CD4-positive, alpha-beta T cell treated with Interleukin-10 for 1 hour (primary cell): ENCODE data around the gene IKBKG.
"Not testable (repeated sequence)": the region's sequence is repeated elsewhere in the genome, so short reads cannot be mapped to it uniquely, and the experiment has no call there.

Experiments
- DNase-seq: peaks from one replicate; pipeline ENCODE4 v3.0.0-alpha.2; 2020

Gene IKBKG

GRCh38 chrX:154526901-154527675, 20.3 kb upstream of the IKBKG start:
- peak; percentile 65 for DNase-seq

- DNase-seq: no peak
Measured at GRCh38 chrX:154529206-154529612, 18.2 kb upstream of the IKBKG start.

GRCh38 chrX:154530286-154530685, 17.1 kb upstream of the IKBKG start:
- DNase-seq: no peak

- no peak for DNase-seq
Measured at GRCh38 chrX:154531626-154532025, 15.8 kb upstream of the IKBKG start.

- no peak for DNase-seq
Measured at GRCh38 chrX:154532690-154533089, 14.7 kb upstream of the IKBKG start.

- DNase-seq: peak; percentile 89
Measured at GRCh38 chrX:154534526-154535322, 12.7 kb upstream of the IKBKG start.

- no peak for DNase-seq
Measured at GRCh38 chrX:154535892-154536291, 11.5 kb upstream of the IKBKG start.

- DNase-seq: no peak
Measured at GRCh38 chrX:154539077-154539476, 8.3 kb upstream of the IKBKG start.

GRCh38 chrX:154540365-154540764, 7.1 kb upstream of the IKBKG start:
- not testable (repeated sequence) for DNase-seq

GRCh38 chrX:154540897-154541535, 6.4 kb upstream of the IKBKG start:
- DNase-seq: no peak

- DNase-seq: no peak
Measured at GRCh38 chrX:154541589-154541895, 5.9 kb upstream of the IKBKG start.

GRCh38 chrX:154541896-154542722, 5.3 kb upstream of the IKBKG start:
- peak; percentile 30 for DNase-seq

GRCh38 chrX:154542723-154543424, 4.5 kb upstream of the IKBKG start:
- peak; percentile 32 for DNase-seq

- DNase-seq: no peak
Measured at GRCh38 chrX:154545673-154546274, 1.6 kb upstream of the IKBKG start.

- peak; percentile 86 for DNase-seq
Measured at GRCh38 chrX:154546354-154547244, 821 bp upstream of the IKBKG start, which contains the start of gene G6PD. G6PD (minus strand) TSS chrX:154546846; CDS start chrX:154546155, 691 bp downstream.

GRCh38 chrX:154548028-154548316, 552 bp downstream of the IKBKG start:
- DNase-seq: no peak

GRCh38 chrX:154549766-154550165, 2.3 kb downstream of the IKBKG start:
- DNase-seq: no peak

- not testable (repeated sequence) for DNase-seq
Measured at GRCh38 chrX:154552112-154552806, 4.8 kb downstream of the IKBKG start.

- DNase-seq: not testable (repeated sequence)
Measured at GRCh38 chrX:154558060-154558690, 10.8 kb downstream of the IKBKG start.

GRCh38 chrX:154558896-154559295, 11.5 kb downstream of the IKBKG start:
- not testable (repeated sequence) for DNase-seq
